K562 (cell line): Measurements from ENCODE around the gene CUX1. TPM values are rescaled to one million over a fixed set of nuclear protein-coding genes. Genes with fewer than 3 reads are reported as not detected.
A peak's percentile ranks its signal among the peaks of the same experiment; 100 is the strongest.

Experiments used
- ATAC-seq: fragments of 200-7000 bp; cut with Tn5 transposase; 3 replicates; pipeline ENCODE4 v1.9.1; 2020; ENCODE audit warnings: moderate library complexity
- BruUV-seq: library from RNA; stranded (reverse); fragments of 400-500 nt; replicated peaks from 2 replicates; lab custom pipeline; 2021; lab: Mats Ljungman, UMichigan
- CTCF ChIA-PET: fragments of 300-600 bp; formaldehyde crosslinking; extraction: SDS; loops from one replicate; lab custom pipeline; 2021; ENCODE audit warnings: low intra/inter-chr PET ratio; lab: Yijun Ruan, JAX
- POLR2A ChIA-PET: fragments of 300-600, 350-650 bp; sonication (Branson Sonifier 250); formaldehyde crosslinking; extraction: SDS; loops from one replicate; lab custom pipeline; 2021; ENCODE audit warnings: antibody characterized with exemption, inconsistent platforms; lab: Yijun Ruan, JAX
- DNase-seq, 4 experiments: peaks; one replicate each; pipeline versions ENCODE4 v3.0.0 to v3.0.0-alpha.2; 2011 to 2018; ENCODE audit warnings: low spot score in 3 of 4, mixed read lengths in 3 of 4; ENCODE audit errors: extremely low read depth in 1 of 4
- FAIRE-seq: peaks from 2 replicates; lab custom pipeline; 2011; peaks lifted over from hg19 to GRCh38; lab: Jason Lieb, UNC
- H2AFZ ChIP-seq: 2 replicates; pipeline ENCODE4 v1.6.0; 2011; ENCODE audit warnings: low read depth, low read length, control low read depth, inconsistent platforms
- H3K27ac ChIP-seq: fragments of 200-600 bp; 3 replicates; pipeline ENCODE4 v1.8.0; 2011; ENCODE audit warnings: low read depth, mild to moderate bottlenecking, control low read depth, inconsistent platforms, low read length, moderate library complexity, mixed read lengths; ENCODE audit errors: extremely low read depth
- H3K27me3 ChIP-seq, 2 experiments: fragments of 300-600 bp in 1 of 2; 2 replicates in 1 of 2; 3 replicates in 1 of 2; pipeline versions ENCODE4 v1.6.0 to v1.8.0; 2011; ENCODE audit warnings: inconsistent platforms in 2 of 2, low read length in 2 of 2, mild to moderate bottlenecking in 1 of 2, mixed read lengths in 1 of 2, moderate library complexity in 1 of 2; ENCODE audit not compliant: control insufficient read depth in 2 of 2, insufficient read depth in 2 of 2
- H3K36me3 ChIP-seq: fragments of 300-600 bp; 3 replicates; pipeline ENCODE4 v1.8.0; 2011; ENCODE audit warnings: mild to moderate bottlenecking, low read length, inconsistent platforms; ENCODE audit not compliant: control insufficient read depth, insufficient read depth
- H3K4me1 ChIP-seq, 2 experiments: fragments of 200-600 bp in 1 of 2; replicated peaks in 1 of 2; 2 replicates in 1 of 2; 3 replicates in 1 of 2; pipeline versions ENCODE4 v1.5.1 to v1.8.0; 2011; ENCODE audit warnings: inconsistent platforms in 2 of 2, low read length in 2 of 2, mild to moderate bottlenecking in 1 of 2, mixed read lengths in 1 of 2, moderate library complexity in 1 of 2; ENCODE audit not compliant: control insufficient read depth in 2 of 2, insufficient read depth in 2 of 2
- H3K4me2 ChIP-seq: 2 replicates; pipeline ENCODE4 v1.6.1; 2011; ENCODE audit warnings: low read length, control low read depth, inconsistent platforms, mixed read lengths; ENCODE audit not compliant: insufficient read depth
- H3K4me3 ChIP-seq: fragments of 200-600 bp; sonication (generic), shearing (Covaris generic); 2 replicates; pipeline ENCODE4 v1.5.1; 2016; ENCODE audit warnings: control low read depth, inconsistent platforms
- H3K79me2 ChIP-seq: fragments of 200-600 bp; 3 replicates; pipeline ENCODE4 v1.8.0; 2011; ENCODE audit warnings: low read length, inconsistent platforms; ENCODE audit not compliant: control insufficient read depth, insufficient read depth
- H3K9ac ChIP-seq, 2 experiments: 2 replicates each; pipeline versions ENCODE4 v1.6.0 to v1.6.1; 2011; ENCODE audit warnings: low read depth in 2 of 2, low read length in 2 of 2, control low read depth in 1 of 2, inconsistent platforms in 1 of 2, mild to moderate bottlenecking in 1 of 2, mixed read lengths in 1 of 2; ENCODE audit not compliant: insufficient read depth in 1 of 2
- H3K9me1 ChIP-seq: one replicate; pipeline ENCODE4 v1.6.0; 2011; ENCODE audit warnings: inconsistent platforms, mild to moderate bottlenecking, low read length, moderate library complexity; ENCODE audit not compliant: control insufficient read depth, insufficient read depth
- H3K9me3 ChIP-seq: replicated peaks from 2 replicates; pipeline ENCODE4 v1.5.1; 2011; ENCODE audit warnings: low read depth, low read length, inconsistent platforms; ENCODE audit not compliant: control insufficient read depth, insufficient read depth
- H4K20me1 ChIP-seq: replicated peaks from 2 replicates; pipeline ENCODE4 v1.6.1; 2011; ENCODE audit warnings: low read length, inconsistent platforms, mixed read lengths; ENCODE audit not compliant: control insufficient read depth, insufficient read depth
- BRF1 ChIP-seq: IDR thresholded peaks from 3 replicates; pipeline ENCODE4 v1.6.1; 2011; ENCODE audit warnings: borderline replicate concordance, mild to moderate bottlenecking; ENCODE audit not compliant: insufficient read length; ENCODE audit errors: extremely low read depth
- LARP7 ChIP-seq: fragments of 450-650 bp; IDR thresholded peaks from 2 replicates; pipeline ENCODE4 v1.6.1; 2016
- NFIC ChIP-seq: fragments of 450-650 bp; IDR thresholded peaks from 2 replicates; pipeline ENCODE4 v1.6.1; 2017; ENCODE audit warnings: mild to moderate bottlenecking, inconsistent platforms
- ZNF282 ChIP-seq: sonication (generic); formaldehyde crosslinking; IDR thresholded peaks from 2 replicates; pipeline ENCODE4 v1.8.1; 2023; ENCODE audit warnings: missing genetic modification reagents
- ZNF384 ChIP-seq: IDR thresholded peaks from 2 replicates; pipeline ENCODE4 v1.6.1; 2012; ENCODE audit warnings: low read depth, low read length, improper control_type of control experiment
- whole genome bisulfite sequencing: fragments of 100-300 bp; shearing (Covaris generic); methylation state at CpG from one replicate; pipeline ENCODE4 v1.1.6; 2016; ENCODE audit warnings: low coverage, mixed read lengths; ENCODE audit not compliant: insufficient coverage; ENCODE audit errors: missing lambda C conversion rate; 5-methylcytosine and 5-hydroxymethylcytosine counted together
- in situ Hi-C: fragments of 300-500 bp; cut with MboI; formaldehyde crosslinking; loops from 4 replicates; pipeline ENCODE4 v1.15.0; 2018; ENCODE audit warnings: inconsistent platforms, mixed read lengths
- intact Hi-C: fragments of 100-400 bp; cut with micrococcal nuclease; formaldehyde crosslinking; loops from 2 replicates; pipeline ENCODE4 v1.14.2; 2022
- polyA plus RNA-seq, 8 experiments: library from polyadenylated mRNA; depleted of rRNA in 4 of 8; stranded (reverse) in 5 of 8; unstranded in 3 of 8; fragments of >200 nt; fragmentation: Nextera tagmentation in 2 of 8; fragmentation: Illumina TruSeq in 1 of 8; extraction: Ambion mirVana in 2 of 8; extraction: Trizol in 1 of 8; gene quantifications; 2 replicates each; pipeline versions ENCODE4 v1.2.1 to v1.2.3, GENCODE V29; 2011 to 2014; ENCODE audit warnings: inconsistent platforms in 1 of 8, missing spikeins in 1 of 8
- total RNA-seq, 7 experiments: library from RNA; depleted of rRNA in 6 of 7; stranded (reverse); fragments of >200 nt in 6 of 7; fragmentation: Illumina TruSeq in 2 of 7; extraction: Trizol in 2 of 7; gene quantifications; 2 replicates each; pipeline versions ENCODE4 v1.2.1 to v1.2.3, GENCODE V29; 2011 to 2021; ENCODE audit warnings: low replicate concordance in 1 of 7

The CUX1 gene
- total and polyA plus RNA-seq, 9 of the 15 experiments (the other 6 are each of a cell fraction or from before 2014, with no cell fraction given) = 3.6 to 55.3 (median 25.2) TPM

DNA sequence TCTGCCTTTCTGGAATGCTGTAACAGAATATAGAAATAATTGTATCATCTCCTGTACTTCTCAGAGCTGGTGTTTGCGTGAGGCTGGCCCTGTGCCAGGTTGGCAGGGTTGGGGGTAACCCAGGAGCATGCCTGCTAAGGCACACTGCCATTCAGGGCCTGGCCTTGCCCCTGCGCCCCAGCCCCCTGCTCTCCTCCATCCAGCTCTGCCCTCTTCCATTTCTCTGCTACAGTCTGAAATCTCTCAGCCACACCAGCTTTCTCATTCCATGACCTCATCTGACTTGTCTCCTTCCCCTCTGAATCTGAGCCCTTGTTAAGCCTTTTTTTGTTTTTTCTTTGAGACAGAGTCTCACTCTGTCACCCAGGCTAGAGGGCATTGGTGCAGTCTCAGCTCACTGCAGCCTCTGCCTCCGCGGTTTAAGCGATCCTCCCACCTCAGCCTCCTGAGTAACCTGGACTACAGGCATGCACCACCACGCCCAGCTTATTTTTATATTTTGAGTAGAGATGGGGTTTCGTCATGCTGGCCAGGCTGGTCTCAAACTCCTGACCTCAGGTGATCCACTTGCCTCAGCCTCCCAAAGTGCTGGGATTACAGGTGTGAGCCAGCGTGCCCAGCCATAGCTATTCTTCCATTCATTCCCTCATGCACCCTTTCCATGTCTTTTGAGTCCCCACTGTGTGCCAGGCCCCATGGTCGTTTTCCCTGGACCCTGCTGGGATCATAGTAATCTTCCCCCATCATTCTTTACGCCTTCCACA, 206.8 kb downstream of the CUX1 start:
- no peak for ATAC-seq
- FAIRE-seq = no peak
- no TSS peak for BruUV-seq
- intact Hi-C loops = no loop called here
- Histone ChIP-seq H3K9me1 (no peaks in the 10 kb centered on the region), H3K4me3 (no peak overlapping the region), H3K9me3 (no peaks in the 10 kb centered on the region), H3K4me2 (no peak overlapping the region), H4K20me1 (peaks cover 1% of the 10 kb centered on the region; the same call in 1 of the 2 replicates), H3K4me1 (peaks cover 0 to 4% of the 10 kb centered on the region in 2 experiments; a peak in 2 of 5 replicates), H3K36me3 (peaks cover 19% of the 10 kb centered on the region; the same call in 2 of the 3 replicates), H3K27ac (no peak overlapping the region), H3K79me2 (no peaks in the 10 kb centered on the region; the same call in 2 of the 3 replicates), H3K27me3 (no peaks in the 10 kb centered on the region), H2AFZ (no peak overlapping the region), H3K9ac (no peak overlapping the region; a peak in 1 of 4 replicates)
- DNase-seq = no peak
- TF ChIP-seq NFIC (peak; percentile 82), ZNF384 (no peak)
- 81% methylated on average over 10 of the region's 10 CpGs for WGBS
- ChIA-PET CTCF (no interaction called here), POLR2A (no interaction called here)
- in situ Hi-C loops = no loop called here

DNA sequence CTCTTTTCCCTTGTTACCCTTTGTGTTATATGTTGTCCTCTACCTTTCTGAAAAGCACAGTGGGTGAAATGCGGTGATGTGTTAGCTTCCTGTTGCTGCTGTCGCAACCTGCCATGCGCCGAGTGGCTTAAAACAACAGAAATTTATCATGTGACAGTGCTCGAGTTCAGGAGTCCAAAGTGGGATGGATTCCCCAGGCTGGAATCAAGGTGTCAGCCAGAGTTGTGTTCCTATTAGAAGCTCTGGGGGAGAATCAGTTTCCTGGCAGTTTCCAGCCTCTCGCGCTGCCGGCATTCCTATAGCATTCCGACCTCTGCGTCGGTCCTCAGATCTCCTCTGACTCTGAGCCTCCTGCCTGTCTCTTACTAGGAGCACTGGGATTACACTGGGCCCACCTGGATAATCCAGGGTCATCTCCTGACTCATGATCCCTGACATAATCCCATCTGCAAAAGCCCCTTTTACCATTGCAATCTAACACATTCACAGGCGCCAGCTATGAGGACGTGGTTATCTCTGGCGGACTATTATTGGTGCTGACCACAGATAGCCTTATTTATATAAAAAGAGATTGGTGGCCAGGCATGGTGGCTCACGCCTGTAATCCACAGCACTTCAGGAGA, 207.5 kb downstream of the CUX1 start:
- H3K4me3 ChIP-seq = no peak overlapping the region
- POLR2A ChIA-PET = no interaction called here
- no peak overlapping the region for H3K4me2 ChIP-seq
- no peak overlapping the region for H2AFZ ChIP-seq
- intact Hi-C loops = no loop called here
- TF ChIP-seq BRF1 (no peak), LARP7 (no peak), ZNF282 (no peak)
- H3K79me2 ChIP-seq = no peaks in the 10 kb centered on the region; the same call in 2 of the 3 replicates
- DNase-seq = no peak
- CTCF ChIA-PET = no interaction called here
- no peaks in the 10 kb centered on the region for H3K9me3 ChIP-seq
- no peak overlapping the region for H3K27ac ChIP-seq
- WGBS = 80% methylated on average over 15 of the region's 15 CpGs
- H3K4me1 ChIP-seq = peaks cover 0 to 4% of the 10 kb centered on the region in 2 experiments; a peak in 2 of 5 replicates
- ATAC-seq = no peak
- FAIRE-seq = no peak
- no peak overlapping the region for H3K9ac ChIP-seq
- peaks cover 6% of the 10 kb centered on the region; the same call in 1 of the 2 replicates for H4K20me1 ChIP-seq
- no peaks in the 10 kb centered on the region for H3K27me3 ChIP-seq
- H3K9me1 ChIP-seq = no peaks in the 10 kb centered on the region
- in situ Hi-C loops = no loop called here
- no TSS peak for BruUV-seq
- peaks cover 25% of the 10 kb centered on the region; the same call in 2 of the 3 replicates for H3K36me3 ChIP-seq
